GM21825 (cell line): ENCODE measurements around the gene ZNF581.

Experiments used
- ATAC-seq: cut with Tn5 transposase; IDR thresholded peaks from one replicate; pipeline ENCODE4 v1.9.1; 2021; ENCODE audit warnings: mild to moderate bottlenecking, moderate library complexity; ENCODE audit not compliant: unreplicated experiment

The ZNF581 gene

GRCh38 chr19:55647732-55648584 lies 4.5 kb downstream of the ZNF581 start, which contains the start of gene CCDC106:
Gene CCDC106 (plus strand): TSS chr19:55648212. CDS start chr19:55649047, 835 bp downstream.
- ATAC-seq: no peak

- ATAC-seq: no peak
These were observed 5.3 kb downstream of the ZNF581 start for GRCh38 chr19:55648585-55649267.

- no peak for ATAC-seq
These were observed 6.0 kb downstream of the ZNF581 start for GRCh38 chr19:55649268-55650125.

GRCh38 chr19:55650126-55650557 lies 6.7 kb downstream of the ZNF581 start:
- no peak for ATAC-seq

- ATAC-seq: no peak
These were observed 7.3 kb downstream of the ZNF581 start for GRCh38 chr19:55650602-55651230.

- ATAC-seq: no peak
These were observed 7.8 kb downstream of the ZNF581 start for GRCh38 chr19:55651236-55651635.

- ATAC-seq: no peak
These were observed 9.1 kb downstream of the ZNF581 start for GRCh38 chr19:55652311-55653128.

- peak; percentile 33 for ATAC-seq
These were observed 10.3 kb downstream of the ZNF581 start for GRCh38 chr19:55653651-55654322.

- peak; percentile 46 for ATAC-seq
These were observed 10.9 kb downstream of the ZNF581 start for GRCh38 chr19:55654323-55654867.

GRCh38 chr19:55654868-55655647 lies 11.6 kb downstream of the ZNF581 start, which contains the start of gene U2AF2:
Gene U2AF2 (plus strand): TSS chr19:55655035. CDS start chr19:55655105, 70 bp downstream.
- ATAC-seq: peak; percentile 29

- ATAC-seq: no peak
These were observed 12.2 kb downstream of the ZNF581 start for GRCh38 chr19:55655648-55656040.

- ATAC-seq: no peak
These were observed 13.1 kb downstream of the ZNF581 start for GRCh38 chr19:55656552-55656951.

GRCh38 chr19:55656988-55657747 lies 13.7 kb downstream of the ZNF581 start:
- ATAC-seq: no peak

GRCh38 chr19:55658846-55659459 lies 15.5 kb downstream of the ZNF581 start:
- no peak for ATAC-seq

- no peak for ATAC-seq
These were observed 16.4 kb downstream of the ZNF581 start for GRCh38 chr19:55659822-55660221.

GRCh38 chr19:55660404-55660803 lies 17.0 kb downstream of the ZNF581 start:
- ATAC-seq: no peak

GRCh38 chr19:55660991-55661390 lies 17.5 kb downstream of the ZNF581 start:
- ATAC-seq: no peak
